HG02970 (cell line): Measurements from ENCODE around the gene SSBP3.

ENCODE experiments used
- ATAC-seq: cut with Tn5 transposase; IDR thresholded peaks from one replicate; pipeline ENCODE4 v1.9.1; 2021; ENCODE audit warnings: mild to moderate bottlenecking, moderate library complexity, moderate number of reproducible peaks; ENCODE audit not compliant: unreplicated experiment, low FRiP score

Gene SSBP3

DNA sequence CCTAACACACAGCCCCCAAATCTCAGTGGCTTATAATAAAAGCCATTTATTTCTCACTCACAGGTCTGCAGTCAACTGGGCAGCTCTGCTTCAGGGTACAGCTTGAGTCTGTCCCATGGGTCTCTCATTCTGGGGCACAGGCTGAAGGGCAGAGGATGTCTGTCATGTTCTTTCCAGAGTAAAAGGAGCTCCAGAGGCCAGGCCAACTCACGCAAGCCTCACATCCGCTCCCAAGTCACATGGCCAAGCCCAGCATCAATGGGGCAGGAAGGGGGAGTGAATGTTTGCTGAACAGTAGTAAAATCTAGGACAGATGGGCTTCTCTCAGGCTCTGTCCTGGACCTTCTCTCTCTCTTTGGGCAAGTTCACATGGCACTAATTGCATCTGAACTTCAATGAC lies 7.1 kb upstream of the SSBP3 start:
- no peak for ATAC-seq

DNA sequence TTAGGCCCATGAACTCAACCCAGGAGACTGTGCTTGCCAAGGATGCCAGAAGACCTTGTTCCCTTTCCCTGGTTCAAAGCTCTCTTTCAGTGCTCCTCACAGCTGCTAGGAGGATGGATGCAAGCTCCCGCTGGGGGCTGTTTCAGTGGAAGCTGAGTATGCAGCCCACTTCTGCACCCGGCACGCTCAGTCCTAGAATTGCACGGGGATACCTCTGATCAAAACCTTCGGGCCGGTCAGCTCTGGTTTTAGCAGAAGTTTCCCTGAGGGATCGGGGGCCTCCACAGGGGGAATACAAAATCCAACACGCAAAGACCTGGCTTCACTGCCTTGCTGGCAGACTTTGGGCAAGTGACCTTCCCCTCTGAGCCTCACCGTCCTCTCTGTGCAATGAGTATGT lies 4.2 kb upstream of the SSBP3 start:
- ATAC-seq: no peak

DNA sequence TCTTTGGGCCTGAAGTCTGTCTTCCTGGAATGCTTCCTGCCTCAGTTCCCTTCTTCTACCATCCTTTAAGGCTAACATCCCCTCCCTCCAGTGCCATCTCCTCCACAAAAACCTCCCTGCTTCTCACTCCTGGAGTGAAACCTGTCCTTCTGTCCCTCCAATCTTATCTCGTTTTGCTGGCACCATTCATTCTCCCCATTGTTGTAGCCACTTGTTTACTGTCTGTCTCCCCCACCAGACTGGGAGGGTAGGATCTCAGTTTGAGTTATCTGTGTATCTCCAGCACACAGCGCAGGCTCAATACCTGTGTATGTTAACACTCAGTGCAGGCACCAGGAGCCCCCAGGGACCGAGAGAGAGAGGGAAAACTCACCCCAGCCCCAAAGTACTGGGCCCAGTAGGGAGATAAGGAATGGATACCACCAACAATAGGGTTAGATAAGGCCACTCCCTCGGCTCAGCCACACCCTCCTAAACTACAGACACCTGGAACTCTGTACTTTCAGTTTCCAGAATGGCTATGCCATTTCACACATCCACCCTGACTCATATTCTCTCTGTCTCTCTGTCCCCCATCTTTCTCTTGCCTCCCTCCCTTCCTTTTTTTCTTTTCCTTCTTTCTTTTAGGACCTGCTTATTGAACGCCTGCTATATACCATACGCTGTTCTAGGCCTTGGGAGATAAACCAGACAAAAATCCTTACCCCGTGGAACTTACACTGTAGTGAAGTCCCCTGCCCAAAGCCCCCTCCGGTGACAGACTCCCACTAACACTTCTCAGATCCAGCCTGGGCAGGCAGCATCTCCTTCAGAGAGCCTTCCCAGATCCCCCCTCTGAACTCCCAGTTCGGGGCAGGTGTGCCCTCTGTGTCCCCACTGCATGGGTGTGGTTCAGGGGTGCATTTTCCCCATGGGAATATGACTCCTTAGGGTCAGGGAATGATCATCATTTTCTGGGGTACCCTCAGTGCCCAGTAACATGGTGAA lies 3.3 kb upstream of the SSBP3 start:
- ATAC-seq: no peak

DNA sequence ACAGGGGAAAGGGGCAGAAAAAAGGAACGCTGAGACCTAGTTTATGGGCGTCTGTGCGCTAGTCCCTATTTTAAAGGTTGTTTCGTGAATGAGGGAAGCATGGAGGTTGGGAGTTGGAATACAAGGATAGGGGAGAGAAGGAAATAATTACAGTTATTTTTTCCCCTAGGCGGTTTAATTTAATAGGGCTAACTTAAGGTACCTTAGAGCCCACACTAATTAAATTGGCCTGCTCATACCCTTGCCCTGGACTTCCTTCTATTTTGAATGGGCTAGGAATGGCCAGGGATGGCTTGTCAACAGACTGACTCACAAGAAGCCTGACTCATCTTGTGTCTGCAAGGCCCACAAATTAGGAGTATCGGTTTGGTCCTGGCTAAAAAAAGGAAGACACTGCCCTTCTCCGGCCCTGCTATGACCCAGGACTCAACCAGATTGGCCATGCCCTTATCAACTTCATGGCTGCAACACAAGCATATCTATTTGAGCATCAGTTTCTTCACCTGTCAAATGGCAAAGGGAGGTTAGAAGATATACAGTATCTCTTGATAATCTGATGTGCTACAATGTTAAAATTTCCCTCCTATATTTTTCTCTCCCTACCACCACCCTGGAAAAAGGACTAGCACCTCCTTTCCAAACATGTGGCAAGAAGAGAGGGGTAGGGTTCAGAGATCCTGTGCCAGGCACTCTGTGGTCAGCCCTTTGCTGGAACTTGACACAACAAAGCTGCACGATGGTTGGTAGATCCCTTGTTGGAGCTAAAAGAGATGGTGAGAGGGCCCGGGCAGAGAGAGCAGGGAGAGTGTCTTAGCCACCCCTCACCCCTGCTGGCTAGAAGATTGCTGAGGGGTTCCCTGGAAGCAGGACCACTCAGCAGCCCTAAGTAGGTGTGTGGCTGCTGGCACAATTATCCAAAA lies 2.2 kb upstream of the SSBP3 start:
- ATAC-seq: no peak

DNA sequence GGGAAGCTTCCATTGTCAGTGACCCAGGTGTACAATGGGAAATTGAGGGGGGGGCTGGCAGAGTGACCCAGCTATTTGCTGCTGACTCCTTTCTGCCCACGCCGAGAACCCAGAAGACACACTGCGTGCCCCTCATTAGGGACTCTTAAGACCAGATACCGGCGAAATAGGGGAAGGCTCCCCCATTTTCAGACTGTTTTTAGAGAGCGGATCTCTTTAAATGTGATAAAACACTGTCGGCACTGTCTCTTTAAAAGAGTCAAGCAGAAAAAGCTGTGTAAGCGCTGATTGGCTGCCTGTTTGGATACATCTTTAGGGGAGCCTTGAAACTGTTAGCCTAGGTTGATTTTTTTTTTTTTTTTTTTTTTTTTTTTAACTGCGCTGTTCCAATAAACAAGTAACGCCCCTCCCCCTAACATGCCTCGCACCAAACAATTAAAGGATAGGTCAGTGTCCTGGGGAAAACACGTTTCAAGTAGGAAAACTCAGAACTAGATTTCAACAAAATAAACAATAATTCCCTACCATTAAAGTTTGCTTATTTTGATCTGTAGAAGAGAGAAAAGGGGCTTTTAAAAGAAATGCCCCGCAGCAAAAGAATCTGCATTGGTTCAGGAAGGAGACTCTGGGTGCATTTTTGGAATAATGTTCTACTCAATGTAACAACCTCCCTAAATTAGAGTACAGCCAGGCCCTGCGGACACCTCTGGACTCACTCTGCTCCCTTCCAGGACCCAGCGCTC lies 1.4 kb upstream of the SSBP3 start:
- ATAC-seq: no peak

DNA sequence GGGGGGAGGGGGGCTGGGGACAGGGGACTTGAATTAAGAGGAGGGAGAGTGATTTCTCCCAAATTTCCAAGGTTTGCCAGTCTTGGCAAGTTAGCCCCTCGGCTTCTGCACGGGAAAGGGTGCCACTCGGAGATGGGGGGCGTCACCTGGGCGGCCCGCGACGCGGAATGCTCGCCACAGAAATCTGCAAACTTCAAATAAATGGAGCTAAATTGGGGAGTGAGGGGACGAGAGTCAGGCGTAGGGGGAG lies 885 bp upstream of the SSBP3 start:
- no peak for ATAC-seq

DNA sequence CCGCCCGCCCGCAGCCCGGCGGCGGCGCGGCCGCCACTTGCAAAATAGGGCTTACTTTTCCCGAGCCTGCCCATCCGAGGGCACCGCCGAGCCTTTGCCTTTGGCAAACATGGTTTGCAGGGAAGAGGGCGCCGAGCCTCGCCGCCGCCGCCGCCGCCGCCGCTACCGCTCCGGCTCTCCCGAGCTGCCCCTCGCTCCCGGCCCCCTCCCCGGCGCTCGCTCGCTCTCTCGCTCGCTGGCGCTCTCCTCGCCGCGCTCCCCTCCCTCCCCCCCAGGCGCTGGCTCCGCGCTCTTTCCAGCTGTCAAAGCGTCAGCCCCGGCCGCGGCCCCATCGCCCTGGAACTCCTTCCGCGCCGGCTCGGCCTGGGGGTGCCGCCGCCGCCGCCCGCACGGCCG lies 298 bp downstream of the SSBP3 start:
- ATAC-seq: no peak

DNA sequence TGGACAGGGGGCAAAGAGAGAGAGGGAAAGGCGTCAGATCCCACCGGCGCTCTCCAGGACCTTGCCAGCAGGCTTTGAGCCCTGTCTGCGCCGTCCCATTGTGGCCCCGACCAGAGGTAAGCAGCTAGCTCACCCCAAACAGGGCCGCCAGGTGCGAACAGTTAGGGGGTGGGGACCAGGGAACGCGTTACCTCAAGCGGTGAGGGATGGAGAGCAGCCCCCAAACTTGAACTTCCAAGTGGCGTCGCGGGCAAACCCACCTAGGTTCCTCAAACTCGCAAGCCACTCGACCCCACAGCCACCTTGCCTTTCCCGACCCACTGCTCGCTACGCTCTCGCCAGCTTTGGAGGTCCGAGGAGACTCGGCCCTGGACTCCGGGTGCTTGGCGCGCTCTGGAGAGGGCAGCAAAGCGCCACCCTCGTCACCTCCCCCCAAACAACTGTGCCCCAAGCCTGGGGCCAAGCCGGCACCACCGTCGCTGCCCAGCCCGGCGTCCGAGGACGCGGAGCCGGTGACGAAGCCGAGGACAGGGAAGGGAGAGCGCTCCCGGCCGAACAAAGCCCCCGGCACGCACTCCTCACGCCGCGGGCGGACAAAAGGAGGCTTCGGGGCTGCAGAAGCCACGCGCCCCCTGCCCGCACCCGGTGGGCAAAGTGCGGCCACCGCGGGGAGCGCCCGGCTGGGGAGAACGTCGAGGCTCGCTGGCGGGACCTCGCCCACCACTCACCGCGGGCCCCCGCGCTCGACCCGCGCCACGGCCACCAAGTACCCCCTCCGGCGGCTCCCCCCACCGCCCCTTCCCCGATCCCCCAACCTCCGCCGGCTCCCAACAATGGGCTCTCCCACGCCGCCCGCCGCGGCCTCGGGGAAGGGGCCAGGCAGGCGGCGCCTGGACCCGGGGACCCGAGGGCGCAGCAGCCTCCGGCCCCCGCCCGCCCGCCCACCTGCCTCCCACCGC lies 976 bp downstream of the SSBP3 start:
- ATAC-seq: no peak

DNA sequence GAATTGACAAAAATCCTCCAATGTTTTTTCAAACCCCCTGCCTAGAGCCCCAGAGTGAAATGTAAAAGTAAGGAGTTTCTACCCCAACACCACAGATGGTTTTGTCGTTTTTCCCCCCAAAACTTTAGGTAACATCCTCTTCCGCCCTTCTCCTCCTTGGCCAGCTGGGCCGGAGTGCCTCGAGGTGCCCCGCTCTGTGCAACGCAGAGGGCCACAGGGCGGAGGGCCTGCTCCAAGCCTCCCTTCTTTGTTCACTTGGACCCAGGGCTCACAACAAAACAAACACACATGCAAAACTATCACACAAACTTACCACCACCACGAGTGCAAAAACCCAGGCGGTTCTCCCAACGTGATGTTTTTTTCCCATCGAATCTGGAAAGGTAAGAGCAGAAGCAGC lies 1.9 kb downstream of the SSBP3 start:
- ATAC-seq: no peak

DNA sequence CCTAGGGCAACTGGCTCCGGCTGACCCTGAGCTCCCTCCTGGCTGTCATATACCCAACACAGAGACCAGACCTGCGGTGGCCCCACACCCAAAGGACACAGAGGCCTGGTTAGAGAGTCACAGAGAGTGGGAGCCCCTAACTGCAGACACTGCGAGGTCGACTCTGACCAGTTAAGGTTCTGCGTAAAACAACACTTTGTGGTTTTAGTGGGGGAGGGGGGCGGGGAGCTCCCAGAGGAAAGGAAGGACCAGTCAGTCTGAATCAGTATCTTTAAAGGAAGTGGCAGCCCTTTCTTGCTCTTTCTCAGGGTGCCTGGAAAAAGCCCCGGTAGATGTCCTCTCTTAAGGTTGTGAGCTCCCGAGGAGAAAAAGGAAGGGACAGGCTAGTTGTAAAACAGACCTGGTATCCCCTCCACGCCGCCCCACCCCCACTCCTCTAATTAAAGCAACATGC lies 2.4 kb downstream of the SSBP3 start:
- ATAC-seq: no peak

DNA sequence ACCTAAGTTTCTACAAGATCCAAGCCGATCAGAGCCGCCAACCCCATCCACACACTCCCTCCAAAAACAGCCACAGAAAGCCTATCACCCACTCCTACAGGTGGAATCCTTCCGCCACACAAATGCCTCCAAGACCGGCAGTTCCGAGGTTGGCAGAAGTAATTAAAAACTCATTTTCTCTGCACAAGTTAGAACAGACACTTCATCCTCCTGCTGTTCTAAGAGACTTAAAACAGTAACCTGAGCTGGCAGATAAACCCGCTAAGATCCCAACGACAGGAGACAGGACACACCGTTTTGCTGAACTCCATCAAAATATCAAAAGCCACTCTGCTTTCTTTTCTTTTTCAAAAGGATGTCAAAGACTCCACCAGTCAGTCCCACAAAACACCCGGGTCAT lies 2.8 kb downstream of the SSBP3 start:
- ATAC-seq: no peak

DNA sequence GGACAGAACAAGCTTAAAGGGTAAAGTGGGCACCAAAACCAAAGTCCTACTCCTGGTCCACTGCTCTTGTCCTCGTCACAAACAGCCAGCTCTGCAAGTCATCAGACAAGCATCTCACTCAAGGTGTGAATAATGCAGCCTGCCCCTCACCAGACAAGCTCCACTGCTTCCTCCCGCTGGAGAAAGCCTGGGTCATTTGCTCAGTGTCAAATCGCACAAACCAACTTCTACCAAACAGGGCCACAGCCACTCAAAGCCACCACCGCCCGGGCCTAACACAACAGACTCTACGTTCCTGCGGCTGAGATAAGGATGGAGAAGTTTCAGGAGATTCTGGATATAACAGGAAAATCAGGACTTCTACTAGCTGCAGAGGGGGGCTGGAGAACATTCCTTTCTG lies 3.3 kb downstream of the SSBP3 start:
- ATAC-seq: no peak

DNA sequence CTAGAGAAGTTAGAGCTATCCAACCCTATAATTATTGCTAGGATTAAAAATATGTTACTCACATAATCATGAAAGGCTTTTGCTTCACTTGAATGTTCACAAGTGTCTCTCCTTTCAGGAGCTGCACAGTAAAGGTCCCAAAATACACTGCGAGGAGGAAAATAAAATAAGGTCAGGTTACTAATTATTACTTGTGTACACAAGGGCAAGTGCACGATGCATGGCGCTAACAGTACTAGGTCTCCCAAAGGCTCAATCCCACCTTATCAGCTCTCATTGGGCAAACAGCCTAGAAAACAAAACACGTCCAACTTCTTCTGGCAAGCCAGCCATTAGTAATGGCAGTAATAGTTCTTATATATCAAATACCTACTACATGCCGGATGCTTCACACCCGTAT lies 4.4 kb downstream of the SSBP3 start:
- ATAC-seq: no peak

DNA sequence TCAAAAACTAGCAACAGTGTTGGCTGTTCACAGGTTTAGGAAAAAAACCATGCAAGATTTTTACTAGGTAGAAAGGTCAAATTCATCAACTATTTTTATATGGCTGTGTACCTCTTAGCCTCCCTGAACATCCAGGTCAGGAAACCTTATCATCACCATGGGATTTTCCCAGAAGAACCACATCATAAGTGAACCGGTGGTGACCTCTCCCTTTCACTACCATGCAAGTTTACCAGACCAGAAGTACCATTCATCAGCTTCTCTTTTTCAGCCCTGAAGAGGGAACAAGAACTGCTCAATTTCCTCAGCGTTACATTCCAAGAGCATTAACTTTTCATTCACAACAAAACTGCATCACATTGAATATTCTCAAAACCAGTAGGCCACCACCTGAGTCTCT lies 5.9 kb downstream of the SSBP3 start:
- ATAC-seq: no peak

DNA sequence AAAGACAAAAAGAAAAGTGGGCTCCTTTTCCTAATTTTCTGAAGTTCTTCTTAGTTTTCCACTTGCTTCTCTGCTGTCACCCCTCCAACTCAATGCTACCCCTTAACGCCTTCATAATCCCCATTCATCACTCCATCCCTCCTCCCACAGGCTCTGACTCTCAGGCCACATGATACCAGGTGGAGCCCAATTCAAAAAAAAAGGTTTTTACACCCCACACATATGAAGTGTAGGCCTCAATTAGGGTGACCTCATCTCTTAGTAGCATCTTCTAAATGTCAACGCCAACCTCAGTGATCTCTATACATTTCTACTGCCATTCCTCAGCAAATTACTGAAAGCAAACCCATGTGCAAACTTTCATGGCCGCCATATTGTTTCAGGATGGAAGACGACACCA lies 6.4 kb downstream of the SSBP3 start:
- ATAC-seq: no peak

DNA sequence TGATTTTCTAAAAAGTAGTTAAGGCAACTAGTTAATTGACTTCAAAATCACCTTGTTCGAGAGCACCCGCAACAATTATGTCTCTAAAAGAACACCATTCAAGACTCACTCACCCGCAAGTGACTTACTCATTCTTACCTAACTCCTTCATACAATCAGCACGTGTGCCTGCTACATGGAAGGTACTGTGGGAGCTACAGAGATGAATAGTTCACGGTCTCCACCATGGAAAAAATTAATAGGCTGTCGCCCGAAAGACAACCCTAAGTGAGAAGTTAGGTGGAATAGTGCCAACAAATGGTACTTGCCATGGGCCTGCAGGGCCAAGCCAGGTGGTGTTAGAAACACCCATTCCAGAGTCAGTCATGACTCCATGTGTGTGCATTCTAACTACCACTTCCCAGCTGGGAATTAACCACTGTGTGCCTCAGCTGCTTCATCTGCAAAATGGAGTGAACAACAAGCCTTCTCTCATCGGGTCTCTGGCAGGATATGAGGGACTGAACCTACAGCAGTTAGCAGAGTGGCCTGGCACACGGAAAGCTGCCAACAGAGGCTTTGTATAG lies 7.1 kb downstream of the SSBP3 start:
- no peak for ATAC-seq

DNA sequence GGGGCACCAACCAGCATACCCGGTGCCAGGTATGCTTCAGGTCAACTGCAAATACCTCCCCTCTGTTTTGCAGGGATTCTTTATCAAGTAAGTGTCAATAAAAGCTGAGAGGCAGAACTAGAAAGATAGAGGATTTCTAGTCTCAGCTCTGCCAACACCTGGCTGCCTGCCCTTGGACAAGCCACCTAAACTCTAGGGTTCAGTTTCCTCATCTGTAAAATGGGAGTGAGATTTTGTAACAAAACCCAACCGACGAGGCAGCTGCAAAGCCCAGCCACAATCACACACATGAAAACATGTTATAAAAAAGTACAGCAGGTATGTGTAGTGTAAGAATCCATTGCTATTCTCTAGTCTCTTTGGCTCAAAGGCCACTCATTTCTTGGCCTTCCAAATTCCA lies 8.2 kb downstream of the SSBP3 start:
- no peak for ATAC-seq

DNA sequence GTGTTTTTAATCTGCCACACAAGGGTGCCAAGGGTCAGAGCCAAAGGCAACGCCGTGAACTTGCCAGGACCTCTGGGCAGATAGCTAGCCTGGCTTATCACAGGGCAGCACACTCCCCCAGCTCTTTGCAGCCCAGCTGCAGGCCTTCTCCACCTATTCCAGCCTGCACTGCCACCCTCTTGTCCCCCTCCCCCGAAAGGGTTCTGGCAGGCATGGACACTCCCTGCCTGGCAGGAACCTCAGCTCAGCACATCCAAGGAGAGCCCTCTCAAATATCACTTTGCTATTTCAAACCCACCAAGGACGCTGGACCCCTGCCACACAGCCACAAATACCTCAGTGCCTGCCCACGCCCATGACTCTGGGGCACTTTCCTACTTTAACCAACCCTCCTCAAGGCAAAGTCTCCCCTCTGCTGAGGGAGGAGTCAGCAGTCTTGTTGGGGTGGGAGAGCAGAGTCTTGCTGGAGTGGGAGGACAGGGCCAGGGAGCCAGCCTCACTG lies 9.1 kb downstream of the SSBP3 start:
- no peak for ATAC-seq

DNA sequence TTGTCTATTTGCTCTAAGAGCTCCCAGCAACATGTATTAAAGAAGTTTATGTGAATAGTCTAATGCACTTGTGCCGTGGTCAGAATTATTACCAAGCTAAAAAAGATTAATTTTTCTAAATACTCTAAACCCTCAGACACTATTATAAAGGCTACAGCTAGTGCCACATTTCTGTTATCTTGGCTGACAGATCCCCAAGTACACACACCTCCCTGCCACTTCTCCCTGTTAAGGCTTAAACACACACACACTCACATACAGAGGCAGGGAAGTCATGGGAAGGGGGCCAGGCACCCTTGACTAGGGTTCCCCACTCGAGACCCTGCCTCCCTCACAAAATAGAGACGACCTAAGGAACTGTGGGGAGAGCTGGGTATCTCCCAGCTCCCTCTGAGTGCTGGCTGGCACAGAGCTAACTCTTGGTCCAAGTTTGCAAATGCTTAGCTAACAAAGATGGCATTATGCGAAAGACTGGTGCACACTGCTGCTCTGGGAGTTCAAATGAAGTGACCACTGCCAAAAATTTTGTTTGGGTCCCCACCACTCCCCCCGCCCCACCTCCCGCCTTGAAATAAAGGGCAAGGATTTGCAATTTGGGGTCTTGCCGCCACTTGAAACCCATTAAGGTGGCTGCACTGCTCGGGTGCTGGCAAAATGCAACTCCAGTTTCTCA lies 9.8 kb downstream of the SSBP3 start:
- ATAC-seq: no peak
